Esophagus (tissue), 2 donors: ENCODE measurements around the gene ABCC1. TPM values are rescaled to one million over a fixed set of nuclear protein-coding genes. Genes with fewer than 3 reads are reported as not detected.
A peak's percentile ranks its signal among the peaks of the same experiment; 100 is the strongest.

ENCODE experiments used
- H3K27ac ChIP-seq, 2 donors: one replicate each; pipeline ENCODE4 v1.5.1; 2013; ENCODE audit warnings: low read depth in 2 of 2, mild to moderate bottlenecking in 2 of 2, inconsistent platforms in 1 of 2, low read length in 1 of 2, moderate library complexity in 1 of 2
- H3K27me3 ChIP-seq, 2 donors: one replicate each; pipeline ENCODE4 v1.6.1; 2013; ENCODE audit warnings: low read length in 2 of 2, control low read depth in 1 of 2, mild to moderate bottlenecking in 1 of 2; ENCODE audit not compliant: insufficient read depth in 2 of 2, control insufficient read depth in 1 of 2
- H3K36me3 ChIP-seq, 2 donors: one replicate each; pipeline ENCODE4 v1.6.1; 2013; ENCODE audit warnings: low read length in 1 of 2; ENCODE audit not compliant: control insufficient read depth in 2 of 2, insufficient read depth in 2 of 2
- H3K4me1 ChIP-seq, 2 donors: one replicate each; pipeline ENCODE4 v1.6.1; 2013; ENCODE audit warnings: low read length in 1 of 2; ENCODE audit not compliant: control insufficient read depth in 2 of 2, insufficient read depth in 2 of 2
- H3K4me3 ChIP-seq, 2 donors: one replicate each; pipeline ENCODE4 v1.5.1; 2013; ENCODE audit warnings: low read length in 2 of 2, mild to moderate bottlenecking in 2 of 2, low read depth in 1 of 2, moderate library complexity in 1 of 2
- H3K9me3 ChIP-seq, 2 donors: one replicate each; pipeline ENCODE4 v1.6.1; 2013; ENCODE audit warnings: mild to moderate bottlenecking in 2 of 2, low read depth in 1 of 2, low read length in 1 of 2, moderate library complexity in 1 of 2; ENCODE audit not compliant: control insufficient read depth in 2 of 2, insufficient read depth in 1 of 2
- WGBS, 2 donors: extraction: QIAGEN DNeasy Blood & Tissue Kit; methylation state at CpG; one replicate each; pipeline ENCODE4 v1.1.7; 2013; 5-methylcytosine and 5-hydroxymethylcytosine counted together
- polyA plus RNA-seq, 2 donors: library from polyadenylated mRNA; stranded (reverse); fragments of 200-250 nt; gene quantifications; one replicate each; pipeline ENCODE4 v1.2.3, GENCODE V29; 2013
- donor health status: healthy with polysubstance abuse.
- donor health status: Bipolar disorder and iron deficiency.

The ABCC1 gene
- polyA plus RNA-seq, 2 donors = 14.8 to 21.8 TPM

DNA sequence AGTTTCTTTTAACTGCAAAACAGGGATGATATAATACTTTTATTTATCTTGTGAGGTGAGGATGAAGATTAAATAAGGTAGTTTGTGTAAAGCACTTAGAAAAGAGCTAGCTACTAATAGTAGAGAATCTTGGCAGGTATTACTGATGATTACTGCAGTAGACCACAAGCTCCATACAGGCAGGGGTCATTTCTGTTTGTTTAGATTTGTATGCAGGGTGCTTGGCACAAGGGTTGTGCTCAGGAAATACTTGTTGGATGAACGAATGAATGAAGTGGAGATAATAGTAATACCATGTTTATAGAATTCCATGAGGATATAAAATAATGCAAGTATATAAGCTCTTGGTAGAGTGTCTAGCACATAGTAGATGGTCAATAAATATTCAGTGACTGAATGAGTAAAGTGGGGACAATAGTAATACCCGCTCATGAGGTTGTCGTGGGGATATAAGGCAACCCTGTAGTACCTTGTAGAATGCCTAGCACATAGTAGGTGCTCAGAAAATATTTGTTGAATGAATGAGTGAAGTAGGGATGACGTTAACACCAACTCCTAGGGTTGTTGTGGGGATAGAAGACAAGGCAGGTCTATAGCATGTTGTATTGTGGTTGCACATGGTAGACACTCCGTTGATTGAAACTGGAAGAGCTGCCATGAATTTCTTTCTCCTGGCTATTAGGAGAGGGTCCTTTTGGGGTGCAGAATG lies 83.0 kb downstream of the ABCC1 start:
- Histone ChIP-seq H3K4me1 (no peaks in the 10 kb centered on the region), H3K27ac (peak overlapping the region in 1 of 2 donors; percentile 8), H3K9me3 (no peaks in the 10 kb centered on the region), H3K4me3 (no peak overlapping the region), H3K36me3 (peaks cover 13 to 20% of the 10 kb centered on the region in 2 donors), H3K27me3 (no peaks in the 10 kb centered on the region)
- WGBS, 2 donors = 83 to 85% methylated on average over 5 of the region's 5 CpGs

DNA sequence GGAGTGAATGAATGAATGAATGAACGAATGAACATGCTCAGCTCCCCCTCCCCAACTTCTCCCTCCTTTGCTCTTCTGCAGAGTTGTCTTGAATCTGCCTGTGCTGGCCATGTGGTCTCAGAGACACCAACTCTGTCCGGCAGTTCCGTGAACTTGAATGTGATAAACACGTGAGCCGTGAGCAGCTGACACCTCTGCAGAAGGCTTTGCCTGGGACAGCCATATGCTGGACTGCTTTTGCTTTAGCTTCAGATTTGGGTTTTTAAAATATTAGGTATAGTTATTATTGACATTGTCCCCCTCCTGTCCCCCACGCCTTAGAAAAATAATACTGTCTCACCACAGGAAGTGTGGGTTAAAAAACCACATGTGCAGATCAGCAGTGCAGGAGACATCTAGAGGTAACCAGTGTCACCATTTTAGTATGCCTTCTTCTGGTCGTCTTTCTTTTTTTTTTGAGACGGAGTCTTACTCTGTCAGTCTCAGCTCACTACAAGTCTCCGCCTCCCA lies 83.8 kb downstream of the ABCC1 start:
- no peaks in the 10 kb centered on the region for H3K27me3 ChIP-seq
- H3K4me3 ChIP-seq = no peak overlapping the region
- H3K36me3 ChIP-seq = peaks cover 17 to 25% of the 10 kb centered on the region in 2 donors
- 64% methylated on average over 9 of the region's 9 CpGs for WGBS, 2 donors
- no peaks in the 10 kb centered on the region for H3K9me3 ChIP-seq
- peak overlapping the region in 1 of 2 donors; percentile 8 for H3K27ac ChIP-seq
- H3K4me1 ChIP-seq = no peaks in the 10 kb centered on the region

DNA sequence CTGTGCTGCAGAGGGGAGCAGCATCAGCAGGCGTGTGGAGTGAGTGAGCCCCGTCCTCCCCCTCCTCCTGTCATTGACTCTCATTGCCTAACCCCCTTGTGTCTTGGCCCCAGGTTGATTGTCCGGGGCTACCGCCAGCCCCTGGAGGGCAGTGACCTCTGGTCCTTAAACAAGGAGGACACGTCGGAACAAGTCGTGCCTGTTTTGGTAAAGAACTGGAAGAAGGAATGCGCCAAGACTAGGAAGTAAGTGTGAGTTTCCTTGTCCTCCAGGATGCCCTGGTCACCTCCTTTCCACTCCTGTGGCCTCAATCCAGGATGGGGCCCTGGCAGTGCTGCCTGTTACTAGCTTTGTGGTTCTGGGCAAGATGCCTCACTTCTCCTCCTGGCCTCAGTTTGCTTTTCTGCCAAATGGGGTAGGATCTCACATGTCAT lies 87.0 kb downstream of the ABCC1 start:
- no peaks in the 10 kb centered on the region for H3K9me3 ChIP-seq
- H3K27me3 ChIP-seq = no peaks in the 10 kb centered on the region
- no peak overlapping the region for H3K4me3 ChIP-seq
- no peaks in the 10 kb centered on the region for H3K4me1 ChIP-seq
- no peak overlapping the region for H3K27ac ChIP-seq
- peaks cover 21 to 35% of the 10 kb centered on the region in 2 donors for H3K36me3 ChIP-seq
- WGBS, 2 donors = 88 to 89% methylated on average over 8 of the region's 8 CpGs

DNA sequence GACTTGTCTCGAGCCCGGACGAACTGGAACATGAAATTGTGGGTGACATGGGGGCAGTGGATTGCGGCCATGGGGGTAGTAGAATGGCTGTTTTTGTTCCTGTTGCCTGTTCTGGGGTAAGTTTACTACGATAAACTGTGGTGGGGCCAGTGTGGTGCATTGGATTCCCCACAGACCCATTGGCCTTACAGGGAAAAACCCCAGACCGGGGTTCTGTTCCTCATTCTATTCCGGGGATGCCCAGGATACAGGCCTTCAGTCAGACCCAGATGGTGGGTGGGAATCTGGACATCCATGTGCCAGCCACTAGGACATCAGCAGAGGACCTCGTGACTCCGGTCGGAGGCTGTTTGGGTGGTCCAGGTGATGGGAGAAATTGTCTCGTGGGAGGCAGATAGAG lies 88.1 kb downstream of the ABCC1 start:
- WGBS, 2 donors = 95 to 96% methylated on average over 11 of the region's 11 CpGs
- Histone ChIP-seq H3K27me3 (no peaks in the 10 kb centered on the region), H3K4me3 (no peak overlapping the region), H3K4me1 (no peaks in the 10 kb centered on the region), H3K36me3 (peaks cover 21 to 38% of the 10 kb centered on the region in 2 donors), H3K9me3 (no peaks in the 10 kb centered on the region), H3K27ac (no peak overlapping the region)

DNA sequence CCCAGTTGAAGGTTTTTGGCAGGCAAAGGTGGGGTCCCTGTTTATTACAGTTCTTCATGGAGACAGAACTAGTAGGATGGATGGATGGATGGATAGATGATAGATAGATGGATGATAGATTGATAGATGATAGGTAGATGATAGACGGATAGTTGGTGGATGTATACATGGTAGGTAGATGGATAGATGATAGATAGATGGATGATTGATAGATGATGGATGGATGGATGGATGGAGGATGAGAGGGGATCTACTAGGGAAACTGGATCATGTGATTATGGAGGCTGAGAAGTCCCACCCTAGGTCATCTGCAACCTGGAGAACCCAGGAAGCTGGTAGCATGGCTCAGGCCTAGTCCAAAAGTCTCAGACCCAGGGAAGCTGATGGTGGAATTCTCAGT lies 88.6 kb downstream of the ABCC1 start:
- H3K36me3 ChIP-seq = peaks cover 21 to 34% of the 10 kb centered on the region in 2 donors
- no peak overlapping the region for H3K4me3 ChIP-seq
- 90 to 92% methylated on average over 1 of the region's 1 CpG for WGBS, 2 donors
- no peak overlapping the region for H3K27ac ChIP-seq
- H3K27me3 ChIP-seq = no peaks in the 10 kb centered on the region
- H3K9me3 ChIP-seq = no peaks in the 10 kb centered on the region
- no peaks in the 10 kb centered on the region for H3K4me1 ChIP-seq

DNA sequence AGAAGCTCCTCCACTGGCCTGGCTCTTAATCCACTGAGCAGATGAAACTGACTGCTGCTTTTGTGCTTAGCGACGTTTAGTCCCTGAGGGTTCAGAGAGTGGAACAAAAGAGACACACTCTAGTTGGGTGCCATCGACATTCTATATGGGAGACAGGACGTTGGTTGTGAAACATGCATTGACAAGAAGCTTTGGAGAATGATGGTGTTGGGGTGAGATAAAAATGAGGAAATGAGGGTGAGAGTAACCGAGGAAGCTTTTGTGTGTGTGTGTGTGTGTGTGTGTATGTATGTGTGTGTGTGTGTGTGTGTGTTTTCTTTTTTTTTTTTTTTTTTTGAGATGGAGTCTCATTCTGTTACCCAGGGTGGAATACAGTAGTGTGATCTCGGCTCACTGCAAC lies 89.5 kb downstream of the ABCC1 start:
- Histone ChIP-seq H3K36me3 (peaks cover 21 to 31% of the 10 kb centered on the region in 2 donors), H3K4me3 (no peak overlapping the region), H3K27ac (no peak overlapping the region), H3K4me1 (no peaks in the 10 kb centered on the region), H3K9me3 (no peaks in the 10 kb centered on the region), H3K27me3 (no peaks in the 10 kb centered on the region)
- 79 to 80% methylated on average over 6 of the region's 6 CpGs for WGBS, 2 donors

DNA sequence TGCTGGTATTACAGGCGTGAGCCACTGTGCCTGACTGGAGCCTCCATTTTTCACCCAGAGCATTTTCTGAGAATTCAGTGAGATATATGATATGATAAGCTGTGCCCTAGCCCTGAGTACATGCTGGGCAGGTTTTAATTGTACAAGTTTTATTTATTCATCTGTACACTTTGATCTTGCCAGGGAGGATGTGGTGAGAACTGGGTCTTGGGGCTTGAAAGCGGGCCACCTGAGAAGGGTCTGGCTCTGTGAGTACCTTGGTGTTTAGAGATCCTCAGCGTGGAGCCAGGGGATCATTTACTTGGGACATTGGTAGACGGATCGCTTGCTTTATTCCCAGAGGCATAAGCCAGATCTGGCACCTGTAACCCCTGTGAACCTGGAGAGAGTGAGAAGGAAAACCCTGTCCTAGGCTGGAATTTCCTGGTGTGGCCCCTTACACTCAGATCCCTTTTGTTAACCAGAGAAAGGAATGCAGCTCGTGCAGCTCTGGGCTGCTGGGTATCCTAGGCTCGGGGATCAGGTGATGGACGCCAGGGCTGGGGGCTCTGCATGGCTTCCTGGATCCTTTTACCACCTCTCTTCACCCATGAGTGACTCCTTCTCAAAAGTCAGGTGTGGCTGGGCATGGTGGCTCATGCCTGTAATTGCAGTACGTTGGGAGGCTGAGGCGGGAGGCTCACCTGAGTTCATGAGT lies 91.9 kb downstream of the ABCC1 start:
- Histone ChIP-seq H3K4me1 (peaks cover 0 to 3% of the 10 kb centered on the region in 2 donors), H3K36me3 (peaks cover 21 to 38% of the 10 kb centered on the region in 2 donors), H3K4me3 (no peak overlapping the region), H3K27me3 (no peaks in the 10 kb centered on the region), H3K27ac (no peak overlapping the region), H3K9me3 (no peaks in the 10 kb centered on the region)
- 88 to 90% methylated on average over 10 of the region's 10 CpGs for WGBS, 2 donors

DNA sequence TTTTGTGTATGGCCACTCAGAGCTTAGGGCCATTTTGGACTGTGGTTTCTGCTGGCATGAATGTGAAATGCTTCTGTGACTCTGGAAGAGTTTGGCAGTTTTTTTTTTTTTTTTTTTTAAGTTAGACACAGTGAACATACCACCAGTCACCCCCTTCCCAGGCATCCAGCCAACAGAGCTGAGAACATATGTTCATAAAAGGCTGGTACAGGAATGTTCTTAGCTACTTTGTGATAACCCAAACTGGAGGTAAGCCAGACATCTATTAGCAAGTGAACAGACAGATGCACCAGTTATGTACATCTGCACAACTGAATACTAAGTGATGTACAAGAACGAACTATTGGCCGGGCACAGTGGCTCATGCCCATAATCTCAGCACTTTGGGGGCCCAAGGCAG lies 92.7 kb downstream of the ABCC1 start:
- H3K36me3 ChIP-seq = peaks cover 21 to 34% of the 10 kb centered on the region in 2 donors
- no peak overlapping the region for H3K27ac ChIP-seq
- WGBS, 2 donors = 82 to 87% methylated on average over 2 of the region's 2 CpGs

DNA sequence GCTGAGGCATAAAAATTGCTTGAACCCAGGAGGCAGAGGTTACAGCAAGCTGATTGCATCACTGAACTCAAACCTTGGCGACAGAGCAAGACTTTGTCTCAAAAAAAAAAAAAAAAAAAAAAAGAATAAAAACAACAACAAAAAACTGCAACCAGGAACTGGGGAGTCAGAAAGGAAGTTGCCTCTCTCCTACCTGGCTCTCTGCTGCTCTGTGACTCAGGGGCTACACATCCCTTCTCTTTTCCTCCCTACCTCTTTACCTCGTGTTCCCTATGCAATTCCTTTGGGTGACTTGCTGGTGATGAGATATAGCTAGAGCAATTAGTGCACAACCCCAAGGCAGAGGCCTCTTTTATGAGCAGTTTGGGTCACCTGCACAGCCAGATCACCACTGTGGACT lies 95.9 kb downstream of the ABCC1 start:
- H3K27me3 ChIP-seq = no peaks in the 10 kb centered on the region
- H3K9me3 ChIP-seq = no peaks in the 10 kb centered on the region
- H3K36me3 ChIP-seq = peaks cover 14 to 39% of the 10 kb centered on the region in 2 donors
- WGBS, 2 donors = 53 to 73% methylated on average over 2 of the region's 2 CpGs
- peak overlapping the region in 1 of 2 donors; percentile 56 for H3K27ac ChIP-seq
- H3K4me3 ChIP-seq = no peak overlapping the region
- peaks cover 0 to 3% of the 10 kb centered on the region in 2 donors for H3K4me1 ChIP-seq

More for the DNA sequence above, 92.7 kb downstream of the ABCC1 start:
- no peaks in the 10 kb centered on the region for H3K27me3 ChIP-seq
- peaks cover 0 to 3% of the 10 kb centered on the region in 2 donors for H3K4me1 ChIP-seq
- no peak overlapping the region for H3K4me3 ChIP-seq
- no peaks in the 10 kb centered on the region for H3K9me3 ChIP-seq
